CD4-positive, alpha-beta T cell (primary cell): ENCODE results near the gene GDF9. TPM values are rescaled to one million over a fixed set of nuclear protein-coding genes. Genes with fewer than 3 reads are reported as not detected.

ENCODE experiments used
- ATAC-seq: fragments of 200-7000 bp; cut with Tn5 transposase; one replicate; pipeline ENCODE4 v1.10.0; 2022; ENCODE audit warnings: mild to moderate bottlenecking; ENCODE audit not compliant: poor library complexity
- CTCF ChIA-PET: fragments of 350-600 bp; sonication (Branson Sonifier 250); formaldehyde crosslinking; loops from one replicate; lab custom pipeline; 2021; ENCODE audit warnings: antibody characterized with exemption, inconsistent platforms; lab: Charles Lee
- POLR2A ChIA-PET: fragments of 350-600 bp; sonication (Branson Sonifier 250); formaldehyde crosslinking; loops from one replicate; lab custom pipeline; 2021; ENCODE audit warnings: antibody characterized with exemption, inconsistent platforms; lab: Charles Lee
- DNase-seq, 14 experiments: peaks; one replicate each; pipeline ENCODE4 v3.0.0-alpha.2; 2013 to 2020; ENCODE audit warnings: mixed read lengths in 2 of 14
- H3K27ac ChIP-seq, 2 donors: one replicate each; pipeline versions ENCODE4 v1.5.1 to v1.7.0; 2013; ENCODE audit warnings: low read length in 2 of 2, low read depth in 1 of 2, mild to moderate bottlenecking in 1 of 2
- H3K27me3 ChIP-seq, 2 experiments: 1 replicate in 1 of 2; 2 replicates in 1 of 2; pipeline versions ENCODE4 v1.6.1 to v1.7.0; 2013; ENCODE audit warnings: low read length in 2 of 2, control low read depth in 1 of 2, mild to moderate bottlenecking in 1 of 2, moderate library complexity in 1 of 2; ENCODE audit not compliant: insufficient read depth in 2 of 2, control insufficient read depth in 1 of 2
- H3K36me3 ChIP-seq: one replicate; pipeline ENCODE4 v1.6.1; 2013; ENCODE audit warnings: low read length, control low read depth; ENCODE audit not compliant: insufficient read depth
- H3K4me1 ChIP-seq: one replicate; pipeline ENCODE4 v1.6.1; 2013; ENCODE audit warnings: low read length, control low read depth; ENCODE audit not compliant: insufficient read depth
- H3K4me3 ChIP-seq: one replicate; pipeline ENCODE4 v1.5.1; 2013; ENCODE audit warnings: mild to moderate bottlenecking, low read length, moderate library complexity
- H3K9me3 ChIP-seq, 2 experiments: 1 replicate in 1 of 2; 2 replicates in 1 of 2; pipeline versions ENCODE4 v1.6.1 to v1.7.0; 2013; ENCODE audit warnings: low read length in 2 of 2, mild to moderate bottlenecking in 2 of 2, control low read depth in 1 of 2, moderate library complexity in 1 of 2; ENCODE audit not compliant: control insufficient read depth in 1 of 2, insufficient read depth in 1 of 2
- H3K27ac Mint-ChIP-seq: one replicate; pipeline ENCODE4 v1.8.0; 2020; ENCODE audit warnings: mixed read lengths
- H3K27me3 Mint-ChIP-seq: one replicate; pipeline ENCODE4 v1.8.0; 2021; ENCODE audit warnings: mixed read lengths
- H3K36me3 Mint-ChIP-seq: one replicate; pipeline ENCODE4 v1.8.0; 2021; ENCODE audit warnings: low read depth, mixed read lengths
- H3K4me1 Mint-ChIP-seq: one replicate; pipeline ENCODE4 v1.8.0; 2021; ENCODE audit warnings: low read depth, mixed read lengths
- H3K4me3 Mint-ChIP-seq: one replicate; pipeline ENCODE4 v1.8.0; 2020; ENCODE audit warnings: mild to moderate bottlenecking, mixed read lengths
- H3K9me3 Mint-ChIP-seq: one replicate; pipeline ENCODE4 v1.8.0; 2020; ENCODE audit warnings: mixed read lengths
- intact Hi-C, 2 experiments: fragments of 100-400 bp; cut with DNase I in 1 of 2; cut with micrococcal nuclease in 1 of 2; formaldehyde crosslinking; loops; one replicate each; pipeline versions ENCODE4 v1.15.1 to v1.9.0; 2023 to 2025; cut with DNase I, micrococcal nuclease
- total RNA-seq, 174 experiments: library from RNA in 2 of 174; stranded (reverse) in 2 of 174; gene quantifications; one replicate each; pipeline ENCODE4 v1.2.3 and lab custom pipeline; 2021 to 2026
- TF ChIP-seq, protein P1 (sequence below): fragments of 200-600 bp; IDR thresholded peaks from one replicate; pipeline ENCODE4 v1.8.0; 2022; ENCODE audit warnings: antibody characterized with exemption, mild to moderate bottlenecking

The GDF9 gene
- total RNA-seq, 2 experiments from 2014 or later: 0.91 to 1.6 TPM

DNA sequence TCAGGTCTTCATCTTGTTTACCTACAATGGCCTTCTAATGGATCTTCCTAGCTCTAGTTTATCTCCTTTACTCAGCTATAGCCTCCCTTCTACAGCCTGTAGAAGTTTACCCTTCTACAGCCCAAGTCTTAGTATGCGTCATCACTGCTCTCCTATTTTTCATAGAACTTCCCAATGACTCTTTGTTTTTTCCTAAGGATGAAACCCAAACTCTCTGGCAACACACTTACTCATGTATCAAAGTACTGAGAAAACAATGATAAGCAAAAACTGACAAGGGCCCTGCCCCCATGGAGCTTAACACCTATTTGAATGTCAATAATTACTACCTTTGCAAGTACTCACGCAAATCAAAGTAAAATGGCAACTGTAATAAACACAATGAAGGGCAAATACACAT lies 40.9 kb upstream of the GDF9 start:
- no peak overlapping the region for H3K4me3 ChIP-seq
- CTCF ChIA-PET: no interaction called here
- TF ChIP-seq, protein P1, sequence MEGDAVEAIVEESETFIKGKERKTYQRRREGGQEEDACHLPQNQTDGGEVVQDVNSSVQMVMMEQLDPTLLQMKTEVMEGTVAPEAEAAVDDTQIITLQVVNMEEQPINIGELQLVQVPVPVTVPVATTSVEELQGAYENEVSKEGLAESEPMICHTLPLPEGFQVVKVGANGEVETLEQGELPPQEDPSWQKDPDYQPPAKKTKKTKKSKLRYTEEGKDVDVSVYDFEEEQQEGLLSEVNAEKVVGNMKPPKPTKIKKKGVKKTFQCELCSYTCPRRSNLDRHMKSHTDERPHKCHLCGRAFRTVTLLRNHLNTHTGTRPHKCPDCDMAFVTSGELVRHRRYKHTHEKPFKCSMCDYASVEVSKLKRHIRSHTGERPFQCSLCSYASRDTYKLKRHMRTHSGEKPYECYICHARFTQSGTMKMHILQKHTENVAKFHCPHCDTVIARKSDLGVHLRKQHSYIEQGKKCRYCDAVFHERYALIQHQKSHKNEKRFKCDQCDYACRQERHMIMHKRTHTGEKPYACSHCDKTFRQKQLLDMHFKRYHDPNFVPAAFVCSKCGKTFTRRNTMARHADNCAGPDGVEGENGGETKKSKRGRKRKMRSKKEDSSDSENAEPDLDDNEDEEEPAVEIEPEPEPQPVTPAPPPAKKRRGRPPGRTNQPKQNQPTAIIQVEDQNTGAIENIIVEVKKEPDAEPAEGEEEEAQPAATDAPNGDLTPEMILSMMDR: no peak
- H3K9me3 Mint-ChIP-seq: no peaks in the 10 kb centered on the region
- H3K36me3 ChIP-seq: peaks cover 31% of the 10 kb centered on the region
- H3K4me1 Mint-ChIP-seq: peaks cover 44% of the 10 kb centered on the region
- ATAC-seq (no peak), DNase-seq (no peak)
- H3K27ac ChIP-seq: no peak overlapping the region
- H3K27ac Mint-ChIP-seq: no peak overlapping the region
- H3K27me3 ChIP-seq: no peaks in the 10 kb centered on the region
- H3K4me3 Mint-ChIP-seq: no peak overlapping the region
- POLR2A ChIA-PET: no interaction called here
- H3K27me3 Mint-ChIP-seq: no peaks in the 10 kb centered on the region
- no peaks in the 10 kb centered on the region for H3K4me1 ChIP-seq
- H3K36me3 Mint-ChIP-seq: peaks cover 79% of the 10 kb centered on the region
- no peaks in the 10 kb centered on the region for H3K9me3 ChIP-seq
- intact Hi-C loops: no loop called here

DNA sequence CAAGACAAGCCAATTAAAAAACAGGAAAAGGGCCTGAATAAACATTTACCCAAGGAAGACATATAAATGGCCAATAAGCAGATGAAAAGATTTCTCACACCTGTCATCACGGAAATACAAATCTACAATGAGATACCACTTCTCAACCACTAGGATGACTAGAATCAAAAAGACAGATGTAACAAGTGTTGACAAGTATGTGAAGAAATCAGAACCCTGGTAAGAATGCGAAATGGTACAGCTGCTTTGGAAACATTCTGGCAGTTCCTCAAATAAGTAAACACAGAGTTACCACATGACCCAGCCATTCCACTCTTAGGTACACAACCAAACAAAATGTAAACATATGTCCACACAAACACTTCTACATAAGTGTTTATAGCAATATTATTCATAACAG lies 39.7 kb upstream of the GDF9 start:
- no peak for ATAC-seq
- Histone ChIP-seq H3K36me3 (peaks cover 30% of the 10 kb centered on the region), H3K4me1 (no peaks in the 10 kb centered on the region), H3K9me3 (no peaks in the 10 kb centered on the region), H3K27ac (no peak overlapping the region), H3K4me3 (no peak overlapping the region), H3K27me3 (no peaks in the 10 kb centered on the region)
- peaks cover 75% of the 10 kb centered on the region for H3K36me3 Mint-ChIP-seq
- POLR2A ChIA-PET: interaction anchor here (1.5 kb wide), 1 partner anchor 146 kb away, joined by 3 read pairs; the partner anchor contains the start of gene HSPA4
- no peaks in the 10 kb centered on the region for H3K9me3 Mint-ChIP-seq
- TF ChIP-seq, protein P1: no peak
- CTCF ChIA-PET: no interaction called here
- no peaks in the 10 kb centered on the region for H3K27me3 Mint-ChIP-seq
- peaks cover 37% of the 10 kb centered on the region for H3K4me1 Mint-ChIP-seq
- H3K27ac Mint-ChIP-seq: no peak overlapping the region
- no peak overlapping the region for H3K4me3 Mint-ChIP-seq
- intact Hi-C loops: no loop called here
- DNase-seq: no peak

DNA sequence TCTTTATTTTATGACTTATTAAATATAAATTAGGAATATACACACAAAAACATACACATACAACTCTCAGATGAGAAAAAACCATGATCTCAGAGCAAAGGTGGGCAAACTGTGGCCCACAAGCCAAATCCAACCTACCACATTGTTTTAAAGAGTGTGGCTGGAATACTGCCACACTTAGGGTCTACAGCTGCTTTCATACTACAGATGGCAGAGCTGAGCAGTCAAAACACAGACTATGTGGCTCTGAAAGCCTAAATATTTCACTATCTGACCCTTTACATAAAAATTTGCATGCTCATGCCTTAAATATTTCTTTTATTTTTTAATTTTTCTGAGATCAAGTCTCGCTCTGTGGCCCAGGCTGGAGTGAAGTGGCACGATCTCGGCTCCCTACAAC lies 35.5 kb upstream of the GDF9 start:
- DNase-seq (no peak), ATAC-seq (no peak)
- CTCF ChIA-PET: no interaction called here
- H3K27ac ChIP-seq: no peak overlapping the region
- no peaks in the 10 kb centered on the region for H3K4me1 ChIP-seq
- Mint-ChIP-seq H3K4me3 (no peak overlapping the region), H3K27me3 (no peaks in the 10 kb centered on the region), H3K27ac (no peak overlapping the region), H3K9me3 (no peaks in the 10 kb centered on the region), H3K36me3 (peaks cover 81% of the 10 kb centered on the region), H3K4me1 (peaks cover 17% of the 10 kb centered on the region)
- POLR2A ChIA-PET: no interaction called here
- intact Hi-C loops: no loop called here
- H3K36me3 ChIP-seq: peaks cover 50% of the 10 kb centered on the region
- no peaks in the 10 kb centered on the region for H3K9me3 ChIP-seq
- no peak overlapping the region for H3K4me3 ChIP-seq
- no peaks in the 10 kb centered on the region for H3K27me3 ChIP-seq
- TF ChIP-seq, protein P1: no peak
